HG02759 (cell line): Measurements from ENCODE around the gene PRDX3.
"Not testable (repeated sequence)": the region's sequence is repeated elsewhere in the genome, so short reads cannot be mapped to it uniquely, and the experiment has no call there.

ENCODE experiments used
- ATAC-seq: cut with Tn5 transposase; IDR thresholded peaks from one replicate; pipeline ENCODE4 v1.9.1; 2021; ENCODE audit warnings: mild to moderate bottlenecking, moderate library complexity; ENCODE audit not compliant: unreplicated experiment

PRDX3 gene

DNA sequence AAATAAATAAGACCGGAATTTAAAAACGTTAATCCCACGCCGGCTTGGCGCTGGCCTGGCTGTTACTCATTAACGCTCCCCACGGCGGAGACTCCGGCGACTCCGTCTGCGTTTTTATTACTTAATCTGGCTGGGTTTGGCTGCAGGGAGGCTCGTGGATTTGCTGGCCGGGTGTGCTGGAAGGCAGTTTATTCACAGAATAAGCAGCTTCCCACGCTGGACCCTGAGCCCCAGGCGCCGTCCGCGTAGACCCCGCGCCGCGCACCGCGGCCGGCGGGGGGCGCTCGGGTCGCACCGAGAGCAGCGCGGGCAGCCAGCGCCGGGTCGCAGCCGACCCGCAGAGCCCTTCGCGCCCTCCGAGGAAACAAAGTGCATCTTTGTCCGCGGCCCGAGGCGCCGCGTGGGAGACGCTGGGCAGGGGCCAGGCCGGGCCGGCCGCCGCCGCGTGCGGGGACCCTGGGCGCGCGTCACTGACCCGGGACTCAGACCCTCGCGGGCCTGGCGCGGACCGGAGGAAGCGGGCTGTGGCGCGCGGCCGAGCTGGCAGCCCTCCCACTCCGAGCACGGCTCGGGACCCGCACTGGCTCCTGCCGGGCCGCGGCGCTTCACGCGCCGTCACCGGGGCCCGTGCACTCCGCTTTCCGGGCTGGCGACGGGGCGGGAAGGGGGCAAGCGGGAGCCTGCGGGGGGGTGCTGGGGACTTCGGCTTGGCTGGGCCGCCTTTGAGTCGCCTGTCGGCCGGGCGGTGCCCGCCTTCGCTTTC is 28.2 kb upstream of the PRDX3 start:
- peak; percentile 69 for ATAC-seq

DNA sequence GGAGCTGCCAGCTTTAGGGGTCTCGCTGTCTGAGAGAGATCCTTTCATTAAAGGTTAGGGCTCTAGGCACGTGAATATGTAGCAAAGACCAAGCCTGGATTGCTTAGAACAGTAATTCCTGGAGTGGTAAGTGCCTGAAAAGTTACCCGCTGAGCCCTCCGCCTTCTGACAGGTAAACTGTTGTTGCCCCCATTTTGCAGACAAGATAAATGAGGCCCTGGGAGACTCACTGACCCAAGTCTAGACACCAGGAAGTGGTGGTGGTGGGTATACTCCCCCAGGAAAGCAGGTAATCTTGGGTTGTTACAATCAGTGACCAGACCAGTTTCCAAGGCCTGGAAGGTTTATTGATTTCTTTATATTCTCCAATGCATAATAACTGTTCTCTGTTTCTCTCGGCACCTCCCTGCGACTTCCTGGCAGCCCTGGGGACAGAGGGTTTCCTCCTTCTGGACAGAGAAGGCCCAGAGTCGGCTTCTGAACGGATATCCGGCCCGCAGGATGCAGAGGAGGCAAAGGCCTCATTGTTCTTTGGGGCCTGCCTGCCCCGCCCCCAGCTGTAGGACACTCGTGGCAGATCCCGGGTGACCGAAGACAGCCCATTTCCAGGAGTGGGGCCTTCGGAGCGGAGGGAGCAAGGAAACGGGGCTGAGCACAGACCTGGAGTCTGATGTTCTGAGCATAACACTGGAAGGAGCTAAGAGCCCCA is 27.4 kb upstream of the PRDX3 start:
- peak; percentile 22 for ATAC-seq

DNA sequence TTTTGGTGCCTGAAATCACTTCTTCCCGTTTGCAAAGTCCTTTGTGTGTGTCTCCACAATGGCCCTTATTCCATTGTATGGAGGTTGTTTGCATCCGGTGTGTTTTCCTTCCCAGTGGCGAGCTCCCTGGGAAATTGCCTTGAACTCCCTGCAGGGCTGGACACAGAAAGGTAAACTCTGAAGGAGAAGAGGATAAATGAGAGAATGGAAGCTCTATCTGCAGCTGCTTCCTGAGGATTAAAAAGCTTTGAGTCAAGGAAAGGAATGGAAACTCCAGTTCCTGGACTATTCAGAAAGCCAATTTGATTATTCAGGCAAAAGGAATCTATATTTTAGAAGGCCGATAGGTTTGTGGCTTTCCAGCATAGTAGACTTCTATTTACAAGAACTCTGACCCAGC is 24.4 kb upstream of the PRDX3 start:
- ATAC-seq, result no peak

DNA sequence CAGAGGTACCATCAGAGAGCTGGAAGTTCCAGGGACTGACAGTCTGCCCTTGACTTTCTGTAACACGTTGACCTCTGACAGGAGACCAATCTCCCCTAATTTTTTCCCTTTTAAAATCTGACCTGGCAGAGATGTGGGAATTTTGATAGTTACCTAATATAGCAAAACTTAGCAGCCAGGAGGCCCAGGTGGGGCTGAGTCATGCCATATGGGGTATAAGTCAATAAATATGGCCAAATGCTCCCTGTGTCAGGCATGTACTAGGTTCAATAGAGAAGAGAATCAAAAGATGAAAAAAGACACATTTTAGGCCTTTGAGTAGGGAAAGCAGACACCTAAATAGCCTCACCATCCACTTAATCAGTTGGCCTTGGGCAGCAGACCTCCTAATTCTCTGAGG is 22.6 kb upstream of the PRDX3 start:
- no peak for ATAC-seq

DNA sequence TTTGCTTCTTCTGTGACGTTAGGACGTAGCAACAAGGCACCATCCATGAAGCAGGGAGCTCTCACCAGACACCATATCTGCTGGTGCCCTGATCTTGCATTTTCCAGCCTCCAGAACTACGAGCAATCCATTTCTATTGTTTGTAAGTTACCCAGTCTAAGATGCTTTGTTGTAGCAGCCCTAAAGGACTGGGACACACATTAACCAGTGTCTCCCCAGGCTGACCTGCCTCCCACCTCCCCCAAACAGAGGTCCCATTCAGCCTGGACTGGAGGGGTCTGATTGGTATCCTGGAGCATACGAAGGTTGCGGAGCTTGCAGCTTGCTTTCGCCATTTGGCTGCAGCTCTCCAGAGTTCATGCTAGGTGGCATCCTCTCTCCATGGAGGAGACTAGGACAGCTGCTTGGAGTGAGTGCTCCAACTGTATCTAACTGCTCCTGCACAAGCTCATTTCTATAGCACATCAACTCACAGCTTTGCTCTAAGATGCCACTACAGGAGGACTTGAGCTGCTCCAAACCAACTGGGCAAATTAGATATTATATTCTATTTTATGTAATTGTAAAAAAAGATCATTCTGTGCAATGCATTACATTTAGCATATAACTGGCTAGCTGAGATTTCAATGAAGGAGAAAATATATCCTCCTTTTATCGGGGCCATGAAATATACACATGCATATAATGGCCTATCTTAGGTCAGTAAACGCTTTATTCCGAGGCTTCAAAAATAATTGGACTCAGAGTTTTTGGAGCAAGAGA is 20.8 kb upstream of the PRDX3 start:
- ATAC-seq, result no peak

DNA sequence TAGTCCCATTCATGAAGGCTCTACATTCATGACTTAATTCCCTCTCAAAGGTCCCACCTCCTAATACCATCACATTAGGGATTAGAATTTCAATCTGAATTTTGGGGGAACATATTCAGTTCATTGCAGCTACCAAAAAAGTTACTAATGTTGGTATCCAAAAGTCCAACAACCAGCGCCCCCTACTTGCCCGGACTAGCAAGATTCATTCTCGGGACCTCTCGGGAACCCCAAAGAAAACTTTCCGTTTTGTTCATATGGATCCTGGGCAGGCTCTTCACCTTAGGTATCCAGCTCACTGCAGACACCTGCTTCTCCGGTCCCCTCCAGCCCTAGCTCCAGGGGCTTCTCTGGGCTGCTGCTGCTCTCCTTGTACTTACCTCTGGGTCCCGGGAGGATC is 19.8 kb upstream of the PRDX3 start:
- ATAC-seq, result no peak

DNA sequence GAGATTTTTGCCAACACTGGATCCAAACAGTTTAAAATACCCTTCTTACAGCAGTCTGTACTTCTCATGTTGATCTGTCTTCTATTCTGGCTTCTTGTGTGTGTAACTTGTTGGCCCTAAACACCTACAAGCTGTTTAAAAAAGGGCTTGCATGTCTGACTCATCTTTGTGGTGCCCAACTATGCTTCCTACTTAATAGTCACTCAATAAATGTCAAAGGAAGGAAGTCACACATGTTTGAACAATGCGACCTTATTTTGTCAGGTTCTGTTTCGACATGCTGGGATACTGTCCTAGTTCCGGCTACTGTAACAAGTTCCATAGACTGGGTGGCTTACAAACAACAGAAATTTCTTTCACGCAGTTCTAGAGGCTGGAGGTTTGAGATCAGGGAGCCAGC is 19.3 kb upstream of the PRDX3 start:
- no peak for ATAC-seq

DNA sequence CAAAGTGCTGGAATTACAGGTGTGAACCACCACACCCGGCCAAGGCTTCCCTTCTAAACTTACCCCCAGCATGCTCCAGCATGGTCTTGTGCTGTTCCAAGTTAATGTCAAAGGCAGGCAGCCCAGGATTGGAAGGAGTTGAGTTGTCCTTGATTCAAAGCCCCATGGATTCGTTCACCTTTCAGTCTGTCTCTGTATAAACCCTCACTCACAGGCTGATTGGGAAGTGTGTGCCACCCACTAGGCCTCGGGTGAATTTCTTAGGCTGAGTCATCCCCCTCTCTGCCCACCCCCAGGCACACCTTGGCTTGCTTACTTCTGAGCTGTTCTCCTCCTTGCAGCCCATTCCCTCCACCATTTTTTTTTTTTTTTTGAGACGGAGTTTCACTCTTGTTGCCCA is 13.3 kb upstream of the PRDX3 start:
- ATAC-seq, result no peak

DNA sequence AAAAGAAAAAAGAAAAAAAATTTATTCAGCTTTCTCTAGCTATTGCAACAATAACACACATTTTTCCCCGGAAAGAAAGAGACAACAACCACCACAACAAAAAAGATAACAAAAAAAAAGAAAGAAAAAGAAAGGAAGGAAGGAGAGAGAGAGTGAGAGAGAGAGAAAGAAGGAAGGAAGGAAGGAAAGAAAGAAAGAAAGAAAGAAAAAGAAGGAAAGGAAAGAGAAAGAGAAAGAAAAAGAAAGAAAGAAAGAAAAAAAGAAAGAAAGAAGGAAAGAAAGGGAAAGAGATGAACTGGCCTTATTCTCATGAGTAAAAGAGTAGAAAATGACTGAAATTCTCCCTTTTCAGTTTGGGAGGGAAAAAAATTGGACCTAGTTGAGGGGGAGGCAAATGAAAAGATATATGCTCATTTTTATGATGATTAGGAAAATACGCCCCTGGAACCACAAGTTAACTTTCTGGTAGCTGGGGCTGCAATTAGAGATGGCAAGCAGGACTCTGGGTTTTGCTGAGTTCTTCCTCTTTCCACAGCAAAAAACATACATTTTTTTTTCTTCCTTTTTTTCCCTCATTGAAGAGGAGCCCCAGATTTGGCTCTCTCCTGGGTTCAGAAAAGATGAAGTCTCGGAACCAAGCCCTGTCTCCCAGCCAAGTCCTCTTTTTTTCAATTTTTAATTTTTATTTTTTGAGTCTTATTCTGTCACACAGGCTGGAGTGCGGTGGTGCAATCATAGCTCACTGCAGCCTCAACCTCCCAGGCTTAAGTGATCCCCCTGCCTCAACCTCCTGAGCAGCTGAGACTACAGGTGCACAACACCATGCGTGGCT is 12.6 kb upstream of the PRDX3 start:
- no peak for ATAC-seq

DNA sequence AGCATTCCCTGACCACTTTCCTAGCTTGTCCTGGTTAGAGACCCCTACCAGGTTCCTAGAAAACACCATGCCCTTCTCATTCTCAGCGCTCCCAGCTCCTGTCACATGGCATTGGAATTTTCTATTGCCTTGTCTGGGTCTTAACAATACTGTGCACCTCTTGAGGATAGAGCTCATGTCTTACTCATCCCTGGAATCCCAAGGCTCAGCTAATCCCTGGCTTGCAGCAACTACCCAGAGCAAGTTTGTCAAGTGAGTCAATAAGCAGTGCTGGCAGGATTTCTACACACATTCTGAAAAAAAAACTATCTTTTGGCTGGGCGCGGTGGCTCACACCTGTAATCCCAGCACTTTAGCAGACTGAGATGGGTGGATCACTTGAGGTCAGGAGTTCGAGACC is 11.7 kb upstream of the PRDX3 start:
- ATAC-seq, result no peak

DNA sequence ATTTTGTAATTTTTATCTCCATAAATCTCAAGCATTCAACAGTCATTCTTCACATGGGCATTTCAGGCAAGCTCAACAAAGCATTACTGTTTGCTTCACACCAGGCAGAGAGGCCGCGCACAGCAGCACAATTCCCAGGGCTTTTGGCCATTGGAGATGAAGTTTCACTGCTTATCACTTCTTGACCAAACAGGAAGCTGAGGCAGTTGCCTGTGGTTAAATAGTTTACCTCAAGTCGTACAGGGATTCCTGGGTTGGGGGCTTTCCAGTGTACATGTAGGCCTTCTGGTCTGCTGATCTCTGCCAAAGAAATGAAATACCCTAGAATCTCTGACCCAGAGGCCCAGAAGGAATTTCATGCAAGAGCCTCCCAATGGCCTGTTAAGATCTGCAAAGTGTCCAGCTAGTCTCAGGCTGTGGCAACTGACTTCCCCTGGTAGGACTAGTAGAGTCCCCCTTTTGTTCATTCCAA is 11.2 kb upstream of the PRDX3 start:
- ATAC-seq, result peak; percentile 76

DNA sequence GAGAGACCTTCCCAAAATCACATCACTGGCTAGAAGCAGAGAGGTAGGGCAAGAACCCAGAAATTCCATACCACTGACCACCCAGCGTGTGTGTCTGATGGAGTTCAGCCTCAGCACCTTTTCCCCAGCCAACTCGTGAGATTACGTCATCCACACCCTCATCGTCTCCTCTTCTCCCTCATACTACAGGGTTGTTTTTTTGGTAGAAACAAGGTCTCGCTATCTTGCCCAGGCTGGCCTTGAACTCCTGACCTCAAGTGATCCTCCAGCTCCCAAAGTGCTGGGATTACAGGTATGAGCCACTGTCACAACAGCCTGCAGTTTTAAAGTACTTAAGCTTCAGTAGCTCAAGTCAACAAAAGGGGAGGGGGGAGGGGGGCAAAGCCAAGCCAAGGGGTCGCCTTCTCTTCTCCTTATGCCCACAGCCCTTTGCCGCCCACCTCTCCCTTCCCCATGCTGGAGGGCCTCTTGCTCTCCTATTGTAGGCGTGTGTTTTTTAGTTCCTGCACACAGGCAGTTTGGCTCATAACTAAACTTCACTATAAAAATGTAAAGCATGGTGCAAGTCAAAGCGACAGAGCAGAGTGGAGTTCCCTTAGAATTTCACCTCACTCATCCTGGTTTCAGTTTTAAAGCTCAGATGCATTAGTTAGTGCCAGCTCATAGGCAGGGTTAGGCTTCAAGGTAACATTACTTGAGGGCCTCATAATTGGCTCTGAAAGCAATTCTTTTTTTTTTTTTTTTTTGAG is 5.2 kb upstream of the PRDX3 start:
- no peak for ATAC-seq

DNA sequence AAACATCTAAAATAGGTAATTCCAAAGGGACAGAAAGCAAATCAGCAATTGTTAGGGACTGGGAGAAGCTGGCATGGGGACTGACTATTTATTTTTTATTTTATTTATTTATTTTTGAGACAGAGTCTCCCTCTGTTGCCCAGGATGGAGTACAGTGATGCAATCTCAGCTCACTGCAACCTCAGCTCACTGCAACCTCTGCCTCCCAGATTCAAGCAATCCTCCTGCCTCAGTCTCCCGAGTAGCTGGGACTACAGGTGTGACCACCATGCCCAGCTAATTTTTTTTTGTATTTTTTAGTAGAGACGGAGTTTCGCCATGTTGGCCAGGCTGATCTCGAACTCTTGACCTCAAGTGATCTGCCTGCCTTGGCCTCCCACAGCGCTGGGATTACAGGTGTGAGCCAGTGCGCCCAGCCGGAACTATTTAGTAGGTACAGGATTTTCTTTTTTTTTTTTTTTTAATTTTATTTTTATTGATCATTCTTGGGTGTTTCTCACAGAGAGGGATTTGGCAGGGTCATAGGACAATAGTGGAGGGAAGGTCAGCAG is 2.3 kb upstream of the PRDX3 start:
- not testable (repeated sequence) for ATAC-seq

DNA sequence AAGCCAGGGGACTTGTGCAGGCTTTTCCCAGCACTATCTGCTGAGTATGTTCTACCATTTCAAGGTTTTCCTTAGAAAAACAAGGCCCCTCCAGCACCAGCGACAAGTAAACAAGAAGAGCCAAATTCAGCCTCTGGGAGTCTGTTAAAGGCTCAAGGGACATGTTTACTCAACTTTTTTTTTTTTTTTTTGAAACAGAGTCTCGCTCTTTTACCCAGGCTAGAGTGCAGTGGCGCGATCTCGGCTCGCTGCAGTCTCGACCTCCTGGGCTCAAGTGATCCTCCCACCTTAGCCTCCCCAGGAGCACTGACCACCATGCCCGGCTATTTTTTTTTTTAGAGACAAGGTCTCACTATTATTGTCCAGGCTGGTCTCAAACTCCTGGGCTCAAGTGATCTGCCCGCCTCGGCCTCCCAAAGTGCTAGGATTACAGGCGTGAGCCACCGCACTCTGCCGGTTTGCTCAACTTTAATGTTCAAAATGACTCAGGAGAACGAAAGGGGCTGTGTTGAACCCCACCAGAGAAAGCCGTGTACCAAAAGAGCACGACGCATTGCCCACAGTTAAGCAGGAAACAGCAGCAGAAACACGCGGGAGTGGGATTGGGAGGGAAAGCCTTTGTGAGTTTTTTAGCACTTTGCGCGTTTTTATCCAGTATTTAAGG is 772 bp downstream of the PRDX3 start:
- ATAC-seq, result peak; percentile 25

DNA sequence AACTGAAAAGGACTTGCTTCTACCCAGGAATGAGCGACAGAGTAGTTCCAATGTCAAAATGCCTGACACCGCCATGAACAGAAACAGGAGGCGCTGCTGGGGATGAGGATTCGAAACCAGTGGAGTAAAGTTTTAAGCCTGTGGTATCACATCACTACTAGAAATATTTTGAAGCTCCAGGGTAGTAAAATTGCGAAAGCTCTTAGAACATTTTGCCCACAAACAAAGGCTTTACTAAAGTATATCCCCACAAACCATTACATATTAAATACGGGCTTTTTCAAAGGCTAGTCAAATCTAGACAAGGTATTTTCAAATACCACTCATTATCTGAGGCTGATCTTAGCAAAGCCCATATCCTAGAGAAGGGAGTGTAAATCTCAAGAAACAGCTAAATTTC is 2.4 kb downstream of the PRDX3 start:
- no peak for ATAC-seq

DNA sequence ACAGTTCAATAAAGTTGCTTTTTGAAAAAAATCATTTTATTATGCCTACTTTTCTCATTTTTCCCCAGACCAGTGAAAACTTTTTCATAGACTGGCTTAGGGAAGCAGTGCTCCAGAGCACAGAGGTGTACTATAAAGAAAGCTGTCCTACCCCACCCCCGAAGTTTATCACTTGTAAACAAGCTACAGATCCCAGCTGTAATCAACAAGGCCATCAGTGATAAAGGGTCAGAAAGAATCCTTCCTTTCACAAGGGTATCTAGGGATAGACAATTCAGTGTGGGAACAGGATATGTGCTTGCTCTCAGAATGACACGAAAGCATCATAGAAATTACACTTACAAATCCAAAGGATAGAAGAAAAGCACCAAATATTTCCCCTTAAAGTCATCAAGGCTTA is 4.5 kb downstream of the PRDX3 start:
- ATAC-seq, result no peak

DNA sequence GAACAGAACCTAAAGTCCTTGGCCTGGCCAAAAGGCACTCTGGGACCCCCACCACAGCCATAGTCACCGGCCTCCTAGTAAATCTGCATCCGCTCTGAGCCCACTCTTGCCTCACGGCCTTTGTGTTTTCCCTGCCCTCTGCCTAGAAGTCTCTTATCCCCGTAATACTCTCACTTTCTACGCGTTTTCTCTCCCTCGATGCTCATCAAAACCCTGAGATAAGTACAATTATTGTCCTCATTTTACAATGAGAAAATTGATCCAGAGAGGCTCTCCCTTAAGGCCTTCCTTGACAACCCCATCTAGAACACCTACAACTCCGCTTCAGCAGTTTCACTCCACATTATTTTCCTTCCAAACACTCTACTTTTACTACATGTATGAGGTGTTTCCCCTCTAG is 11.6 kb downstream of the PRDX3 start:
- no peak for ATAC-seq

DNA sequence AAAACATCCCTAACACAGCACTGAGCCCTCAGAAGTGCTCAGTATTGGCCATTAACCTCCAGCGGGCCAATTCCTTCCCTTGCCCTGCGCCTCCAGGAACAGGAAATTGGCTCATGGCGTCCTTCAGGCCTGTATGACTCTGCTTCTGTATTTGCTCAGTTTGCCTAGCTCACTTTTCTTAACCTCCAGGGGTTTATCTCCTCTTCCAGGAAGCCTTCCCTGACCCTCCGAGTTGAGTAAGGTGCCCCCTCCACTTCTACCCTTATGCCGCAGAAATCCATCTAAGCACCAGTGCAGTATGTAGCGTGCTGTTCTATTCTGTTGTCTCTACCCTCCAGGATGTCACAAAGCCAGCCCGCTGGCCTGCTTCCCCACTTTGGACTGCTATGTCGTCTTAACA is 12.0 kb downstream of the PRDX3 start:
- no peak for ATAC-seq

DNA sequence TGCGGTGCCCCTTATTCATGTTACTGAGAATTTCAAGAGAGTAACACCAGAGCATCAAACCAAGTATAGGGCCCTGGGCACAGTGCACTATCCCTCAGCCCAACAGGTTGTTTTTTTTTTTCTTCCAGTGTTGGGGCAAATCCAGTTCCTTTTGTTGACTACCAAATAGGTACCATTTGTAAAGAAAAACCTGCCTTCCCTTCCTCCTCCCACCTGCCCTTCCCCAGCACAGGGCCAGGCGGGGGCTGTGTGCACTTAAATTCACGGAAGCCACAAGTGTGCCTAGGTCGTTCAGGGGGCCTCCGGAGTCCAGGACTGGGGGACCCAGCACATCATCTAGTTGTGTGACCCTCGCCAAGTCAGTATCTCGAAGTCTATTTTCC is 12.5 kb downstream of the PRDX3 start:
- ATAC-seq, result peak; percentile 2
